Effector memory CD8-positive, alpha-beta T cell (primary cell): ENCODE data around the gene LSM14B.

ENCODE experiments used
- ATAC-seq: fragments of 150-1000 bp; cut with Tn5 transposase; replicated peaks from 2 replicates; pipeline ENCODE4 v1.10.0; 2021; ENCODE audit warnings: mild to moderate bottlenecking, moderate library complexity
- DNase-seq, 3 experiments: peaks; one replicate each; pipeline ENCODE4 v3.0.0; 2021
- H3K27ac Mint-ChIP-seq, 2 donors: one replicate each; pipeline ENCODE4 v1.8.0; 2022; ENCODE audit warnings: mild to moderate bottlenecking in 2 of 2, mixed read lengths in 2 of 2, moderate library complexity in 2 of 2
- H3K27me3 Mint-ChIP-seq, 2 donors: one replicate each; pipeline ENCODE4 v1.8.0; 2022; ENCODE audit warnings: mixed read lengths in 2 of 2
- H3K36me3 Mint-ChIP-seq: one replicate; pipeline ENCODE4 v1.8.0; 2022; ENCODE audit warnings: mild to moderate bottlenecking, moderate library complexity, mixed read lengths; ENCODE audit not compliant: insufficient read depth
- H3K4me1 Mint-ChIP-seq, 2 donors: one replicate each; pipeline ENCODE4 v1.8.0; 2022; ENCODE audit warnings: low read depth in 2 of 2, mixed read lengths in 2 of 2
- H3K4me3 Mint-ChIP-seq, 2 donors: one replicate each; pipeline ENCODE4 v1.8.0; 2022; ENCODE audit warnings: mild to moderate bottlenecking in 2 of 2, mixed read lengths in 2 of 2, moderate library complexity in 2 of 2
- H3K9me3 Mint-ChIP-seq, 2 donors: one replicate each; pipeline ENCODE4 v1.8.0; 2022; ENCODE audit warnings: mixed read lengths in 2 of 2

LSM14B gene

GRCh38 chr20:62149532-62150309, 27.4 kb downstream of the LSM14B start:
- DNase-seq: no peak
- no peaks in the 10 kb centered on the region for H3K27me3 Mint-ChIP-seq
- H3K36me3 Mint-ChIP-seq: peaks cover 31% of the 10 kb centered on the region
- H3K9me3 Mint-ChIP-seq: no peaks in the 10 kb centered on the region
- H3K4me3 Mint-ChIP-seq: no peak overlapping the region
- no peak for ATAC-seq
- H3K27ac Mint-ChIP-seq: peak overlapping the region in 1 of 2 donors; percentile 83
- H3K4me1 Mint-ChIP-seq: peaks cover 40 to 46% of the 10 kb centered on the region in 2 donors

- Mint-ChIP-seq H3K27me3 (no peaks in the 10 kb centered on the region), H3K4me1 (peaks cover 35 to 42% of the 10 kb centered on the region in 2 donors), H3K36me3 (peaks cover 36% of the 10 kb centered on the region), H3K4me3 (no peak overlapping the region), H3K9me3 (no peaks in the 10 kb centered on the region), H3K27ac (no peak overlapping the region)
- ATAC-seq (no peak), DNase-seq (no peak)
Observed at GRCh38 chr20:62150310-62150575, 28.0 kb downstream of the LSM14B start.

GRCh38 chr20:62151225-62151624, 28.9 kb downstream of the LSM14B start:
- Mint-ChIP-seq H3K9me3 (no peaks in the 10 kb centered on the region), H3K27me3 (no peaks in the 10 kb centered on the region), H3K4me3 (no peak overlapping the region), H3K4me1 (peaks cover 35 to 43% of the 10 kb centered on the region in 2 donors), H3K36me3 (peaks cover 41% of the 10 kb centered on the region), H3K27ac (no peak overlapping the region)
- DNase-seq (no peak), ATAC-seq (no peak)

GRCh38 chr20:62151835-62152364, 29.6 kb downstream of the LSM14B start:
- Mint-ChIP-seq H3K9me3 (no peaks in the 10 kb centered on the region), H3K27ac (peak overlapping the region in 1 of 2 donors; percentile 73), H3K27me3 (no peaks in the 10 kb centered on the region), H3K36me3 (peaks cover 45% of the 10 kb centered on the region), H3K4me3 (no peak overlapping the region), H3K4me1 (peaks cover 35 to 43% of the 10 kb centered on the region in 2 donors)
- no peak for ATAC-seq
- no peak for DNase-seq

- peaks cover 59% of the 10 kb centered on the region for H3K36me3 Mint-ChIP-seq
- H3K27me3 Mint-ChIP-seq: no peaks in the 10 kb centered on the region
- H3K27ac Mint-ChIP-seq: peak overlapping the region; percentile 63 to 73
- no peak for DNase-seq
- ATAC-seq: no peak
- no peaks in the 10 kb centered on the region for H3K9me3 Mint-ChIP-seq
- no peak overlapping the region for H3K4me3 Mint-ChIP-seq
- H3K4me1 Mint-ChIP-seq: peaks cover 16 to 31% of the 10 kb centered on the region in 2 donors
Observed at GRCh38 chr20:62155428-62156253, 33.4 kb downstream of the LSM14B start.

- ATAC-seq (no peak), DNase-seq (no peak)
- Mint-ChIP-seq H3K4me1 (peaks cover 15 to 30% of the 10 kb centered on the region in 2 donors), H3K36me3 (peaks cover 61% of the 10 kb centered on the region), H3K4me3 (no peak overlapping the region), H3K27me3 (no peaks in the 10 kb centered on the region), H3K9me3 (no peaks in the 10 kb centered on the region), H3K27ac (peak overlapping the region; percentile 63 to 73)
Observed at GRCh38 chr20:62156254-62156556, 33.9 kb downstream of the LSM14B start.

- Mint-ChIP-seq H3K36me3 (peaks cover 58% of the 10 kb centered on the region), H3K27me3 (no peaks in the 10 kb centered on the region), H3K4me3 (no peak overlapping the region), H3K4me1 (peaks cover 15 to 28% of the 10 kb centered on the region in 2 donors), H3K27ac (peak overlapping the region in 1 of 2 donors; percentile 63), H3K9me3 (no peaks in the 10 kb centered on the region)
- ATAC-seq (peak; percentile 86), DNase-seq (peak; percentile 71 to 73 (median 72))
Observed at GRCh38 chr20:62156592-62157386, 34.5 kb downstream of the LSM14B start.

GRCh38 chr20:62157387-62158087, 35.3 kb downstream of the LSM14B start:
- Mint-ChIP-seq H3K27me3 (no peaks in the 10 kb centered on the region), H3K36me3 (peaks cover 53% of the 10 kb centered on the region), H3K9me3 (no peaks in the 10 kb centered on the region), H3K4me3 (no peak overlapping the region), H3K27ac (no peak overlapping the region), H3K4me1 (peaks cover 15 to 22% of the 10 kb centered on the region in 2 donors)
- no peak for ATAC-seq
- no peak for DNase-seq

- ATAC-seq (no peak), DNase-seq (no peak)
- Mint-ChIP-seq H3K4me3 (no peak overlapping the region), H3K27me3 (no peaks in the 10 kb centered on the region), H3K9me3 (no peaks in the 10 kb centered on the region), H3K27ac (no peak overlapping the region), H3K36me3 (peaks cover 54% of the 10 kb centered on the region), H3K4me1 (peaks cover 12 to 19% of the 10 kb centered on the region in 2 donors)
Observed at GRCh38 chr20:62158088-62158400, 35.8 kb downstream of the LSM14B start.

GRCh38 chr20:62158541-62158940, 36.3 kb downstream of the LSM14B start:
- peaks cover 54% of the 10 kb centered on the region for H3K36me3 Mint-ChIP-seq
- no peak for DNase-seq
- H3K4me3 Mint-ChIP-seq: no peak overlapping the region
- H3K9me3 Mint-ChIP-seq: no peaks in the 10 kb centered on the region
- peak overlapping the region in 1 of 2 donors; percentile 41 for H3K27ac Mint-ChIP-seq
- no peak for ATAC-seq
- H3K27me3 Mint-ChIP-seq: no peaks in the 10 kb centered on the region
- peaks cover 12 to 19% of the 10 kb centered on the region in 2 donors for H3K4me1 Mint-ChIP-seq

GRCh38 chr20:62159052-62159451, 36.8 kb downstream of the LSM14B start:
- H3K27ac Mint-ChIP-seq: no peak overlapping the region
- H3K36me3 Mint-ChIP-seq: peaks cover 53% of the 10 kb centered on the region
- peaks cover 12 to 17% of the 10 kb centered on the region in 2 donors for H3K4me1 Mint-ChIP-seq
- ATAC-seq (no peak), DNase-seq (no peak)
- no peaks in the 10 kb centered on the region for H3K27me3 Mint-ChIP-seq
- H3K4me3 Mint-ChIP-seq: no peak overlapping the region
- no peaks in the 10 kb centered on the region for H3K9me3 Mint-ChIP-seq

- Mint-ChIP-seq H3K27me3 (no peaks in the 10 kb centered on the region), H3K4me3 (peak overlapping the region in 1 of 2 donors; percentile 53), H3K36me3 (peaks cover 56% of the 10 kb centered on the region), H3K9me3 (no peaks in the 10 kb centered on the region), H3K27ac (peak overlapping the region; percentile 54 to 63), H3K4me1 (peaks cover 12 to 17% of the 10 kb centered on the region in 2 donors)
- ATAC-seq (peak; percentile 52), DNase-seq (no peak)
Observed at GRCh38 chr20:62159839-62160238, 37.6 kb downstream of the LSM14B start.

- no peak overlapping the region for H3K27ac Mint-ChIP-seq
- no peak overlapping the region for H3K4me3 Mint-ChIP-seq
- DNase-seq (no peak), ATAC-seq (no peak)
- H3K27me3 Mint-ChIP-seq: no peaks in the 10 kb centered on the region
- H3K4me1 Mint-ChIP-seq: peaks cover 12 to 17% of the 10 kb centered on the region in 2 donors
- no peaks in the 10 kb centered on the region for H3K9me3 Mint-ChIP-seq
- peaks cover 54% of the 10 kb centered on the region for H3K36me3 Mint-ChIP-seq
Observed at GRCh38 chr20:62160253-62160652, 38.0 kb downstream of the LSM14B start.
